SK-N-SH treated with all-trans-retinoic acid at 6 μM for 48 hours (cell line): ENCODE results near the gene MAP2K1.

ENCODE experiments used
- ATAC-seq: fragments of 200-7000 bp; cut with Tn5 transposase; 3 replicates; pipeline ENCODE4 v1.9.1; 2020; ENCODE audit warnings: mild to moderate bottlenecking, moderate library complexity
- CREB5 ChIP-seq: fragments of 250-450 bp; sonication (Bioruptor Pico); IDR thresholded peaks from 2 replicates; pipeline ENCODE4 v1.5.1; 2020; ENCODE audit warnings: low read depth, mild to moderate bottlenecking, moderate library complexity
- CSDC2 ChIP-seq: fragments of 250-450 bp; sonication (Bioruptor Pico); IDR thresholded peaks from 2 replicates; pipeline ENCODE4 v1.5.0; 2020; ENCODE audit warnings: mild to moderate bottlenecking, moderate library complexity
- ESRRG ChIP-seq: fragments of 250-450 bp; sonication (Bioruptor Pico); IDR thresholded peaks from 2 replicates; pipeline ENCODE4 v1.6.1; 2021; ENCODE audit warnings: mild to moderate bottlenecking
- GLIS3 ChIP-seq: fragments of 250-450 bp; sonication (Bioruptor Pico); IDR thresholded peaks from 2 replicates; pipeline ENCODE4 v1.5.0; 2020; ENCODE audit warnings: mild to moderate bottlenecking, moderate library complexity
- ISL1 ChIP-seq: fragments of 250-450 bp; sonication (Bioruptor Pico); IDR thresholded peaks from 2 replicates; pipeline ENCODE4 v2.1.2; 2022; ENCODE audit warnings: mild to moderate bottlenecking, moderate library complexity
- OSR1 ChIP-seq: fragments of 250-450 bp; sonication (Bioruptor Pico); IDR thresholded peaks from 2 replicates; pipeline ENCODE4 v1.8.0; 2022; ENCODE audit warnings: moderate library complexity, mild to moderate bottlenecking, inconsistent platforms
- PPARA ChIP-seq: fragments of 250-450 bp; sonication (Bioruptor Pico); IDR thresholded peaks from 2 replicates; pipeline ENCODE4 v1.5.0; 2020; ENCODE audit warnings: mild to moderate bottlenecking, borderline replicate concordance
- SNAI2 ChIP-seq: fragments of 250-450 bp; sonication (Bioruptor Pico); IDR thresholded peaks from 2 replicates; pipeline ENCODE4 v1.5.0; 2020; ENCODE audit warnings: mild to moderate bottlenecking, moderate library complexity
- TCF4 ChIP-seq: fragments of 250-450 bp; sonication (Bioruptor Pico); IDR thresholded peaks from 2 replicates; pipeline ENCODE4 v1.8.0; 2021; ENCODE audit warnings: mild to moderate bottlenecking, moderate library complexity, borderline replicate concordance
- ZC3H10 ChIP-seq: fragments of 250-450 bp; sonication (Bioruptor Pico); IDR thresholded peaks from 2 replicates; pipeline ENCODE4 v1.5.1; 2021; ENCODE audit warnings: mild to moderate bottlenecking, moderate library complexity
- ZFP3 ChIP-seq: fragments of 250-450 bp; sonication (Bioruptor Pico); IDR thresholded peaks from 2 replicates; pipeline ENCODE4 v1.5.0; 2020; ENCODE audit warnings: mild to moderate bottlenecking, moderate library complexity
- ZFP30 ChIP-seq: fragments of 450-650 bp; formaldehyde crosslinking; IDR thresholded peaks from 2 replicates; pipeline ENCODE4 v1.5.0; 2022; ENCODE audit warnings: mild to moderate bottlenecking, moderate library complexity
- ZNF565 ChIP-seq: fragments of 450-650 bp; formaldehyde crosslinking; conservative IDR thresholded peaks from 2 replicates; pipeline ENCODE4 v1.5.0; 2020; ENCODE audit warnings: low read depth, mild to moderate bottlenecking, moderate library complexity
- ZNF70 ChIP-seq: fragments of 450-650 bp; formaldehyde crosslinking; IDR thresholded peaks from 2 replicates; pipeline ENCODE4 v1.5.0; 2020; ENCODE audit warnings: mild to moderate bottlenecking, moderate library complexity
- ZNF8 ChIP-seq: fragments of 450-650 bp; formaldehyde crosslinking; IDR thresholded peaks from 2 replicates; pipeline ENCODE4 v1.5.0; 2020; ENCODE audit warnings: mild to moderate bottlenecking, moderate library complexity
- TF ChIP-seq, protein P1 (sequence below): fragments of 250-450 bp; sonication (Bioruptor Pico); IDR thresholded peaks from 2 replicates; pipeline ENCODE4 v1.8.0; 2021; ENCODE audit warnings: low read depth, mild to moderate bottlenecking, moderate library complexity, borderline replicate concordance
- TF ChIP-seq, protein P2 (sequence below): fragments of 250-450 bp; sonication (Bioruptor Pico); IDR thresholded peaks from 2 replicates; pipeline ENCODE4 v1.5.1; 2021; ENCODE audit warnings: mild to moderate bottlenecking, moderate library complexity
- TF ChIP-seq, protein P3 (sequence below): fragments of 250-450 bp; sonication (Bioruptor Pico); IDR thresholded peaks from 2 replicates; pipeline ENCODE4 v1.5.0; 2020; ENCODE audit warnings: mild to moderate bottlenecking, moderate library complexity
- TF ChIP-seq, protein P4 (sequence below): fragments of 250-450 bp; sonication (Bioruptor Pico); IDR thresholded peaks from 2 replicates; pipeline ENCODE4 v1.8.0; 2020; ENCODE audit warnings: mild to moderate bottlenecking, moderate library complexity, borderline replicate concordance

MAP2K1 gene

DNA sequence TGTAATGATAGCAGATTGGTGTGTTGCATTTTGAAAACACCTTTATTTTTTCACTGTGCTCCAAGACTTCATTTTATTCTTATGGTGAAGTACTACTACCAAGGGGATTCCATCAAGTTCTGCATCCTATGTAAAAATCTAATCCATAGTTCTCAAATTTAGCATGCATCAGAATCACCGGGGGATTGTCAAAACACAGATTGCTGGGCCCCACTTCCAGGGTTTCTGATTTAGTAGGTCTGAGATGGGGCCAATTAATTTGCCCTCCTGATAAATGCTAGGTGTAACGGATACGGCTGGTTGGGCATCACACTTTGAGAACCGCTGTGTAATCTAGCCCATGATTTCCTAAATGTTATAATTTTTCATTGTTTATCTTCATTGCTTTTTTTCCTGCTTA lies 119.1 kb downstream of the MAP2K1 start:
- TF ChIP-seq, protein P1, sequence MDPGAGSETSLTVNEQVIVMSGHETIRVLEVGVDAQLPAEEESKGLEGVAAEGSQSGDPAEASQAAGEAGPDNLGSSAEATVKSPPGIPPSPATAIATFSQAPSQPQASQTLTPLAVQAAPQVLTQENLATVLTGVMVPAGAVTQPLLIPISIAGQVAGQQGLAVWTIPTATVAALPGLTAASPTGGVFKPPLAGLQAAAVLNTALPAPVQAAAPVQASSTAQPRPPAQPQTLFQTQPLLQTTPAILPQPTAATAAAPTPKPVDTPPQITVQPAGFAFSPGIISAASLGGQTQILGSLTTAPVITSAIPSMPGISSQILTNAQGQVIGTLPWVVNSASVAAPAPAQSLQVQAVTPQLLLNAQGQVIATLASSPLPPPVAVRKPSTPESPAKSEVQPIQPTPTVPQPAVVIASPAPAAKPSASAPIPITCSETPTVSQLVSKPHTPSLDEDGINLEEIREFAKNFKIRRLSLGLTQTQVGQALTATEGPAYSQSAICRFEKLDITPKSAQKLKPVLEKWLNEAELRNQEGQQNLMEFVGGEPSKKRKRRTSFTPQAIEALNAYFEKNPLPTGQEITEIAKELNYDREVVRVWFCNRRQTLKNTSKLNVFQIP (CRISPR knock-in tag): no peak
- TF ChIP-seq CSDC2 (CRISPR knock-in tag) (no peak), OSR1 (no peak), ISL1 (CRISPR knock-in tag) (no peak), ZFP30 (CRISPR knock-in tag) (no peak), SNAI2 (CRISPR knock-in tag) (no peak), ZFP3 (CRISPR knock-in tag) (no peak), ESRRG (CRISPR knock-in tag) (no peak), TCF4 (CRISPR knock-in tag) (no peak), ZNF70 (CRISPR knock-in tag) (no peak), ZC3H10 (CRISPR knock-in tag) (no peak)
- TF ChIP-seq, protein P2, sequence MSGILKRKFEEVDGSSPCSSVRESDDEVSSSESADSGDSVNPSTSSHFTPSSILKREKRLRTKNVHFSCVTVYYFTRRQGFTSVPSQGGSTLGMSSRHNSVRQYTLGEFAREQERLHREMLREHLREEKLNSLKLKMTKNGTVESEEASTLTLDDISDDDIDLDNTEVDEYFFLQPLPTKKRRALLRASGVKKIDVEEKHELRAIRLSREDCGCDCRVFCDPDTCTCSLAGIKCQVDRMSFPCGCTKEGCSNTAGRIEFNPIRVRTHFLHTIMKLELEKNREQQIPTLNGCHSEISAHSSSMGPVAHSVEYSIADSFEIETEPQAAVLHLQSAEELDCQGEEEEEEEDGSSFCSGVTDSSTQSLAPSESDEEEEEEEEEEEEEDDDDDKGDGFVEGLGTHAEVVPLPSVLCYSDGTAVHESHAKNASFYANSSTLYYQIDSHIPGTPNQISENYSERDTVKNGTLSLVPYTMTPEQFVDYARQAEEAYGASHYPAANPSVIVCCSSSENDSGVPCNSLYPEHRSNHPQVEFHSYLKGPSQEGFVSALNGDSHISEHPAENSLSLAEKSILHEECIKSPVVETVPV (CRISPR knock-in tag): no peak
- no peak for ATAC-seq

DNA sequence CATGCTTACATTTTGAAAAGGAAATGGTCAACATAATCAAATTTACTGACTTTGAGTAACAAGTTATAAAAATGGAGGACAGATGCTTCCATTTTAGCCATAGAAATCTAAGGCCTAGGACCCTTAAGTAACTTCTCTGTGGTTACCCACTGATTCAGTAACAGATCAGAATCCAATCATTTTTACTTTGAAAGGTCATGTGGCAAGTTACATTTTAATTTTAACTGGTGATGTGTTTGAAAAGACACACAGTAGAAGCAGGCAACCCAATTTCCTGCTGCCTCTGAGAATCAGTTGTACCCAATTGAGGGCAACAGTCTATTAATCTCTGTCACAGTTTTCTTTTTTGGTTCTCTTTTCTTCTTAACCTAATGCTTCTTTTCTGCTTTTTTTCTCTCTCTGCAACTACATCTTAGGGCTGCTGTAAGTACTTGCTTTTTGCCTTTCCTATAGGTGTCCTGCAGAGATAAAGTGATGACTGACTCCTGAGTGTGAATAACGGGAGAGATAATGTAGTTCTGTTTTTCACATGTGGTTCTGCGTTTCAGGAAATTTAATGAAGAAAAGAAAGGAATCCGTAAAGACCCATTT lies 121.7 kb downstream of the MAP2K1 start:
- no peak for ATAC-seq
- no peak for TF ChIP-seq ZNF565
- no peak for TF ChIP-seq ESRRG (CRISPR knock-in tag)
- no peak for TF ChIP-seq SNAI2 (CRISPR knock-in tag)
- TF ChIP-seq PPARA (CRISPR knock-in tag): no peak
- TF ChIP-seq ZFP30 (CRISPR knock-in tag): no peak
- TF ChIP-seq GLIS3 (CRISPR knock-in tag): no peak
- no peak for TF ChIP-seq CREB5
- TF ChIP-seq, protein P2 (CRISPR knock-in tag): no peak
- TF ChIP-seq, protein P3, sequence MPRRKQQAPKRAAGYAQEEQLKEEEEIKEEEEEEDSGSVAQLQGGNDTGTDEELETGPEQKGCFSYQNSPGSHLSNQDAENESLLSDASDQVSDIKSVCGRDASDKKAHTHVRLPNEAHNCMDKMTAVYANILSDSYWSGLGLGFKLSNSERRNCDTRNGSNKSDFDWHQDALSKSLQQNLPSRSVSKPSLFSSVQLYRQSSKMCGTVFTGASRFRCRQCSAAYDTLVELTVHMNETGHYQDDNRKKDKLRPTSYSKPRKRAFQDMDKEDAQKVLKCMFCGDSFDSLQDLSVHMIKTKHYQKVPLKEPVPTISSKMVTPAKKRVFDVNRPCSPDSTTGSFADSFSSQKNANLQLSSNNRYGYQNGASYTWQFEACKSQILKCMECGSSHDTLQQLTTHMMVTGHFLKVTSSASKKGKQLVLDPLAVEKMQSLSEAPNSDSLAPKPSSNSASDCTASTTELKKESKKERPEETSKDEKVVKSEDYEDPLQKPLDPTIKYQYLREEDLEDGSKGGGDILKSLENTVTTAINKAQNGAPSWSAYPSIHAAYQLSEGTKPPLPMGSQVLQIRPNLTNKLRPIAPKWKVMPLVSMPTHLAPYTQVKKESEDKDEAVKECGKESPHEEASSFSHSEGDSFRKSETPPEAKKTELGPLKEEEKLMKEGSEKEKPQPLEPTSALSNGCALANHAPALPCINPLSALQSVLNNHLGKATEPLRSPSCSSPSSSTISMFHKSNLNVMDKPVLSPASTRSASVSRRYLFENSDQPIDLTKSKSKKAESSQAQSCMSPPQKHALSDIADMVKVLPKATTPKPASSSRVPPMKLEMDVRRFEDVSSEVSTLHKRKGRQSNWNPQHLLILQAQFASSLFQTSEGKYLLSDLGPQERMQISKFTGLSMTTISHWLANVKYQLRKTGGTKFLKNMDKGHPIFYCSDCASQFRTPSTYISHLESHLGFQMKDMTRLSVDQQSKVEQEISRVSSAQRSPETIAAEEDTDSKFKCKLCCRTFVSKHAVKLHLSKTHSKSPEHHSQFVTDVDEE (CRISPR knock-in tag): no peak
- TF ChIP-seq ZNF8 (CRISPR knock-in tag): no peak
- TF ChIP-seq ZFP3 (CRISPR knock-in tag): no peak
- no peak for TF ChIP-seq ZNF70 (CRISPR knock-in tag)
- no peak for TF ChIP-seq ZC3H10 (CRISPR knock-in tag)
- no peak for TF ChIP-seq TCF4 (CRISPR knock-in tag)
- TF ChIP-seq, protein P4, sequence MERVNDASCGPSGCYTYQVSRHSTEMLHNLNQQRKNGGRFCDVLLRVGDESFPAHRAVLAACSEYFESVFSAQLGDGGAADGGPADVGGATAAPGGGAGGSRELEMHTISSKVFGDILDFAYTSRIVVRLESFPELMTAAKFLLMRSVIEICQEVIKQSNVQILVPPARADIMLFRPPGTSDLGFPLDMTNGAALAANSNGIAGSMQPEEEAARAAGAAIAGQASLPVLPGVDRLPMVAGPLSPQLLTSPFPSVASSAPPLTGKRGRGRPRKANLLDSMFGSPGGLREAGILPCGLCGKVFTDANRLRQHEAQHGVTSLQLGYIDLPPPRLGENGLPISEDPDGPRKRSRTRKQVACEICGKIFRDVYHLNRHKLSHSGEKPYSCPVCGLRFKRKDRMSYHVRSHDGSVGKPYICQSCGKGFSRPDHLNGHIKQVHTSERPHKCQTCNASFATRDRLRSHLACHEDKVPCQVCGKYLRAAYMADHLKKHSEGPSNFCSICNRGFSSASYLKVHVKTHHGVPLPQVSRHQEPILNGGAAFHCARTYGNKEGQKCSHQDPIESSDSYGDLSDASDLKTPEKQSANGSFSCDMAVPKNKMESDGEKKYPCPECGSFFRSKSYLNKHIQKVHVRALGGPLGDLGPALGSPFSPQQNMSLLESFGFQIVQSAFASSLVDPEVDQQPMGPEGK (CRISPR knock-in tag): no peak

DNA sequence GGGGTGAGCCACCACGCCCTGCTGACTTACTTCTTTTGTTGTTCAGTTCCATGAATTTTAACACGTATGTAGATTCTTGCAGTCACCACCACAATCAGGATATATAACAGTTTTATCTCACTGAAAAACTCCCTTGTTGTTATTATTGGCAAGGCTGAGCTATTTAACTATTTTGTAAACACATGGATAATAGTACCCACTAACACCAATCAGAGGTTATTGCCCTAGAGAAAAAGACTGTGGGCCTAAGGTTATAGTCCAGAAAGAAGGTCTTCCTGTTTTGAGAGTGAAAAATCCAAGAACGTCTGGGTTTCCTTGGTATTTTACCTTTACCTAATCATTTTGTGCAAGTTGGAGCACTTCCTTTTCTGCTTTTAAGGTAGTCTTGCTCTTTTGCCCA lies 127.9 kb downstream of the MAP2K1 start:
- TF ChIP-seq ZNF8 (CRISPR knock-in tag) (no peak), TCF4 (CRISPR knock-in tag) (no peak), ZNF565 (no peak)
- TF ChIP-seq, protein P3 (CRISPR knock-in tag): no peak
- ATAC-seq: no peak
